ELR (cell line): ENCODE data around the gene ZNF219.
A peak's percentile ranks its signal among the peaks of the same experiment; 100 is the strongest.
"Not testable (repeated sequence)": the region's sequence is repeated elsewhere in the genome, so short reads cannot be mapped to it uniquely, and the experiment has no call there.

Experiments
- DNase-seq: peaks from one replicate; pipeline ENCODE4 v3.0.0-alpha.2; 2015; ENCODE audit warnings: low read depth

Gene ZNF219

GRCh38 chr14:21043974-21044618, 54.4 kb downstream of the ZNF219 start:
- DNase-seq: no peak

DNA sequence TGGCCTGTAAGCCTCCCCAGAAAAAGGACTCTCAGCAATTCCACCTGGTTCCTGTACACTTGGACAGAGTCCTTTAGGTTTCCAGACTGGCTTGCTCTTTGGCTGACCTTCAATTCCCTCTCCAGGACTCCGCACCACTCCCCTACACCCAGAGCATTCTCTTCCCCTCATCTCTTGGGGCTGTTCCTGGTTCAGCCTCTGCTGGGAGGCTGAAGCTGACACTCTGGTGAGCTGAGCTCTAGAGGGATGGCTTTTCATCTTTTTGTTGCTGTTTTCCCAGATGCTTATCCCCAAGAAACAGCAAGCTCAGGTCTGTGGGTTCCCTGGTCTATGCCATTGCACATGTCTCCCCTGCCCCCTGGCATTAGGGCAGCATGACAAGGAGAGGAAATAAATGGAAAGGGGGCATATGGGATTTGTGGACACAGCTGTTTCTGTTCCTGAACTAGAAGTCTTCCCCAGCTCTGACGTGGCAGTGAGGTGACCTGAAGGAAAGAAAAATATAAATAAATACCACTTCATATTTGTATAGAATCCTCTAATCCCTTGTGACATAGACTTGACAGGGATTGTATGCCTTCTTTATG, 55.0 kb downstream of the ZNF219 start:
- DNase-seq: no peak

DNA sequence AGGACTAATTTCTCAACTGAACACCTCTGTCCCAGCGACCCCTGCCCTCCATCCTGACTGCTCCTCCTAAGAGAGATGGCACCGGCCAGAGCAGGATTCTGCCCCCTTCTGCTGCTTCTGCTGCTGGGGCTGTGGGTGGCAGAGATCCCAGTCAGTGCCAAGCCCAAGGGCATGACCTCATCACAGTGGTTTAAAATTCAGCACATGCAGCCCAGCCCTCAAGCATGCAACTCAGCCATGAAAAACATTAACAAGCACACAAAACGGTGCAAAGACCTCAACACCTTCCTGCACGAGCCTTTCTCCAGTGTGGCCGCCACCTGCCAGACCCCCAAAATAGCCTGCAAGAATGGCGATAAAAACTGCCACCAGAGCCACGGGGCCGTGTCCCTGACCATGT, 55.5 kb downstream of the ZNF219 start:
- no peak for DNase-seq

DNA sequence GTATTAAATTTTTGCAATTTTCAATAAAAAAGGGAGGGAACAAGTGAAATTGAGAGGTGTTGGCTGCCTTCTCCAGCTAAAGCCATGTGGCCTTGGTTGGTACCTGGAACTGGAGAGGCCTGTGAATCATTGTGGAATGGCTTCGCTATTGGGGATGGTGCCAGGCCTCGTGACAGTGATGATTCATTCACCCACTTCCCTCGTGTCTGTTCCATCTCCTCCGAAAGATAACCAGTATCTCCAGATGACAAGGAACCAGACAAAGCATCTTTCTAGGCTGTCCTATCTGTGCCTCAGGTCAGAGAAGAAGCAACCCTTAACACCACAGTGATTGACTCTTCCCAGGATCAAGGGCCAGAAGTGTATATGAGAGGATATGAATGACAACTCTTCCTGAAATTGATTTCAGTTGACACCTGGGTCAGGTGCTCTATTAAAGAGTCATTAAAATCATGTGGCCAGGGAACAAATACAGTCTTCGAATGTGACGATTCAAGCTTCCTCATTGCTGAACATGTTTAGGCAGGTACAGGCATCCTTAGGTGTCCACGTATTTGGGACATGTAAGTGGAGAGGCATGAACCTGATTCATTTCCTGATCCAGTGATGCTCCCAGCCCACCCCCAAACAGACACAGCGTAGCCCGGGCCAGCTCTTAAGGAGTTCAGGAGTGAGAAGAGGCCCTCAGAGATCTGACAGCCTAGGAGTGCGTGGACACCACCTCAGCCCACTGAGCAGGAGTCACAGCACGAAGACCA, 56.6 kb downstream of the ZNF219 start, which contains the start of gene RNASE7:
Gene RNASE7 (plus strand): TSS at position 687 of the 758 bp plus-strand sequence. CDS start 631 bp downstream, outside the sequence.
- peak; percentile 42 for DNase-seq

- DNase-seq: not testable (repeated sequence)
Observed at GRCh38 chr14:21040941-21041340, 57.5 kb downstream of the ZNF219 start.

DNA sequence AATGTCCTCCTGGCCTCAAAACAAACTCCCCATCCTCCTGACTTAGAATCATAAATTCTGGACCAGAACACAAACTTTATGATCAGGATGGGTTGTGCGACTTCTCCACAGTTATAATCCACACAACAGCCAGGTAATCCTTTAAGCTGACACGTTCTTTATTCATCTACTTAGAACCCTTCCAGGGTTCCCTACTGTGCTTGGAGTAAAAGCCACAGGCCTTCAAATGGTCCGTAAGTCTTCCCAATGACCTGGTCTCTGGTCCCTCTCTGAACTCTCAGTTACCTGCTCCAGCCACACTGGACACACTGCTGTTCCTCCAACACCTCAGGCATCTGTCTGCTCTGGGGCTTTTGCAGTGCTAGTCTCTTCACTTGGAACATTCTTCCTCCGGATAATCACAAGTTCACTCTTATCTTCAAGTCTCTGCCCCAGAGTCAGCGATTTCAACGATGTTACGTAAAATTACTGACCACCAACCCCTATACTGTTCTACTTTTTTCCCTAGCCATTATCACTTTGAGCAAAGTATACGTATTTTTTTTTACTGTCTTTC, 58.0 kb downstream of the ZNF219 start:
- no peak for DNase-seq
